GM19324 (cell line): ENCODE measurements around the gene PPP2R2D.
"Not testable (repeated sequence)": the region's sequence is repeated elsewhere in the genome, so short reads cannot be mapped to it uniquely, and the experiment has no call there.

Experiments
- ATAC-seq: cut with Tn5 transposase; IDR thresholded peaks from one replicate; pipeline ENCODE4 v1.9.1; 2021; ENCODE audit warnings: mild to moderate bottlenecking, moderate library complexity; ENCODE audit not compliant: unreplicated experiment, low FRiP score

The PPP2R2D gene

DNA sequence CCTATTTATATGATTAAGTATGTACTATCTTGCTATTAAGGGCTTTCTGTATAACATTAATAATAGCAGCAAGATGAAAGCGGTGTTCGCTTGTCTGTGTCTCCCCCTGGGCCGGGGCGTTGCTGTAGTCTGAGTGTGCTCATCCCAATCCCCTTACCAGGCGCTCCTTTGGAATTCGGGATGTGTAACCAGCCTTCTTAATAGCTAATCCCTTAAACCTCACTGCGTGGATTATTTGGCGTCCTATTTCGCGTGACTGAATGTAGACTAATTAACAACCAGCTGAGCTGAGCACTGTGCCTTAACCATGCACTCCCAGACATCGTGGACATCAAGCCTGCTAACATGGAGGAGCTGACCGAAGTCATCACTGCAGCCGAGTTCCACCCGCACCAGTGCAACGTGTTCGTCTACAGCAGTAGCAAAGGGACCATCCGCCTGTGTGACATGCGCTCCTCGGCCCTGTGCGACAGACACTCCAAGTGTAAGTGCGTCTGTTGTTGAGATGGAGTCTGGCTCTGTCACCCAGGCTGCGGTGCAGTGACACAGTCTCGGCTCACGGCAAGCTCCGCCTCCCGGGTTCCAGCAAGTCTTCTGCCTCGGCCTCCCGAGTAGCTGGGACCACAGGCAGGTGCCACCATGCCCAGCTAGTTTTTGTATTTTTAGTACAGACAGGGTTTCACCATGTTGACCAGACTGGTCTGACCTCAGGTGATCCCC lies 44.3 kb downstream of the PPP2R2D start:
- ATAC-seq, result no peak

DNA sequence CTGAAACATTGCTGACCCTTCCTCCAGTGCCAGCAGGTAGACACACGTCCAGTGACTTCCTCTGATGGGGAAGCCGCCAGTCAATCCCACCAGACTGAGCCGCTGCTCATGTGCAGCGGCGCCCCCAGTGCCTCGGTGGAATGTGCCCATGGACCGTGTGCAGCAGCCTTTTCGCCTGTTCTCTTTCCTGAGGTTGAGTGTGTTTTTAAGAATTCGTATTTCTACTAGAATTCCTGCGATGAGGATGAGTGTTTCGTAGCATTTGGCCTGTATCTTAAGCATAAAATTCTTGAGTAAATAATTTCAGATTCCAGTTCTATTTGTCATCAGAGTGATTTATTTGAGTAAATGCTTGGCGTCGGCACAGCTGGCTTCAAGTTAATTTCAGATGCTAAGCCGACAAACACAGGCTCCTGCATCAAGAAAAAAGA lies 45.5 kb downstream of the PPP2R2D start:
- ATAC-seq, result no peak

GRCh38 chr10:131946880-131947279 lies 46.1 kb downstream of the PPP2R2D start:
- ATAC-seq, result no peak

DNA sequence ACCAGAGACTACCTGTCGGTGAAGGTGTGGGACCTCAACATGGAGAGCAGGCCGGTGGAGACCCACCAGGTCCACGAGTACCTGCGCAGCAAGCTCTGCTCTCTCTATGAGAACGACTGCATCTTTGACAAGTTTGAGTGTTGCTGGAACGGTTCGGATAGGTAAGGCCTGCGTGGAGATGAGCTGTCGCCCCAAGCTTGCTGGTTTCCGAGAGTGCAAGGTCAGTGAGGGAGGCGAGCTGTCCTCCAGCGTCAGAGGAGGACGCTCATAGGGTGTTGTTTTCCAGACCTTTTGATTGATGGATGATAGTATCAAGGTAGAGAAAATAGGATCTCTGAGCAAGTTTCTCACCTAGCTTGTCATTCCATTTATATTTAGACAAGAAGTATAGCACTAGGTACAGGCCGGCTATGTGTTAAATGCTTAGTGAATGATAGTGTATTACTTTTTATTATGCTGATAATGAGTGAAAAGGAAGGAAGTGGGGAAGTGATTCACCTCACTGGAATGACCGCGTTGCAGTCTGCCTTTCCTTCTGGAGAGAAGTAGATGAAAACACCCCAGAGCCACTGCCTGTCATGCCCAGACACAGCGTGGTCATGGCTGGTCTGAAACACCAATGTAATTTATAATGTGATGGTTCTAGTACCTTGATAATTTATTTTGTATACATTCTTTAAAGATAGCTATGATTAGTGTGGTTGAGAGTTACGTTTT lies 47.0 kb downstream of the PPP2R2D start:
- ATAC-seq, result no peak

DNA sequence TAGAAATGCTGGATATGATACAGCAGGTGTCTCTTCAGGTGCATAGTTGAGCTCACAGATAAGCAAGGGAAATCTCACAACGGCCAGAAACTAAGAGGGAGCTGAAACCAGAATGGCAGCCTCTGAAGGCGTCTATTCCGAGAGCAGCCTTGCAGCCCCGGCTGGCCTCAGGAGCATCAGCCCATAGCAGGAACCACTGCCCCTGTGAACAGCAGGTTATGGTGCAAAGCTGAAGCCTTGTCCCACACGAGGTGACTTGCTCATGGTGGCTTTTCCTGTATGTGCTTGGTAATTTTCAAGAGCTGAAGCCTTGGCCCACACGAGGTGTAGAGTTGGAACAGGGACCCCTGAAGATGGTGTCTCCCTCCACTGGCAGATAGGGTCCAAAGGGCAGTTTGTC lies 47.7 kb downstream of the PPP2R2D start:
- no peak for ATAC-seq

- ATAC-seq, result no peak
Observed at GRCh38 chr10:131949041-131949862, 48.4 kb downstream of the PPP2R2D start.

- not testable (repeated sequence) for ATAC-seq
Observed at GRCh38 chr10:131949908-131950307, 49.1 kb downstream of the PPP2R2D start.

DNA sequence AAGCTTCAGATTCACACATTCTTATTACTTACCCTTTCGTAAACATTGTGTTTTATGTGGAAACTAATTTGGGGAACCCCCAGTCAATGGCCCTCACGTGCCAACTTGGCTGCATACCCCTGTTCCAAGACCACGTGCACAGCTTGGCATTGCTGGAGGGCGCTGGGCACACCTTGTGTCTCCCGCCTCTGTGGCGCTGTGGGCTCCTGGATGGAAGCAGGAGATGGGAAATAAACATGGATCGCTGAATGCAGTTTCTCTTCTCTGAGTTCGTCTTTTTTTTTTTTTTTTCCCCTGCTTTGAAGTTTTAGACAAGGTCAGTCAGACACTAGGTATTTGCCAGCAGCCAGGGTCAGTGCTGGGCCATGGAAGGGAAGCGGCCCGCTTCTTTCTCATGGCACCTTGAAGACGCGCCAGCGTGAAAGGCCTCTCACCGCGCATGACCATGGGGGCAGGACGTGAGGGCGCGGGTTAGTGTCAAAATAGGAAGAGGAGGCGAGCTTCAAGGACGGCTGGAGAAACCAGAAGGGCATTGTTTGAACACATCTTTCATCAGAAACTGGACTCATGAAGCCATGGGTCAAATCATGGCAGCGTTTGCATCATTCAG lies 53.7 kb downstream of the PPP2R2D start:
- ATAC-seq, result no peak

DNA sequence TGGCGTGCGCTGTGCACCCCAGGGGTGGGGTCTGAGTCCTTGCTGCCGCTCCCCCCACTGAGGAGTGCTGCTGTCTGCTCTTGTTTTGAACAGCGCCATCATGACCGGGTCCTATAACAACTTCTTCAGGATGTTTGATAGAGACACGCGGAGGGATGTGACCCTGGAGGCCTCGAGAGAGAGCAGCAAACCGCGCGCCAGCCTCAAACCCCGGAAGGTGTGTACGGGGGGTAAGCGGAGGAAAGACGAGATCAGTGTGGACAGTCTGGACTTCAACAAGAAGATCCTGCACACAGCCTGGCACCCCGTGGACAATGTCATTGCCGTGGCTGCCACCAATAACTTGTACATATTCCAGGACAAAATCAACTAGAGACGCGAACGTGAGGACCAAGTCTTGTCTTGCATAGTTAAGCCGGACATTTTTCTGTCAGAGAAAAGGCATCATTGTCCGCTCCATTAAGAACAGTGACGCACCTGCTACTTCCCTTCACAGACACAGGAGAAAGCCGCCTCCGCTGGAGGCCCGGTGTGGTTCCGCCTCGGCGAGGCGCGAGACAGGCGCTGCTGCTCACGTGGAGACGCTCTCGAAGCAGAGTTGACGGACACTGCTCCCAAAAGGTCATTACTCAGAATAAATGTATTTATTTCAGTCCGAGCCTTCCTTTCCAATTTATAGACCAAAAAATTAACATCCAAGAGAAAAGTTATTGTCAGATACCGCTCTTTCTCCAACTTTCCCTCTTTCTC lies 55.0 kb downstream of the PPP2R2D start:
- no peak for ATAC-seq

GRCh38 chr10:131959841-131960240 lies 59.0 kb downstream of the PPP2R2D start:
- ATAC-seq, result no peak

GRCh38 chr10:131960631-131961046 lies 59.8 kb downstream of the PPP2R2D start:
- ATAC-seq, result no peak

- ATAC-seq, result no peak
Observed at GRCh38 chr10:131961047-131961776, 60.4 kb downstream of the PPP2R2D start.

DNA sequence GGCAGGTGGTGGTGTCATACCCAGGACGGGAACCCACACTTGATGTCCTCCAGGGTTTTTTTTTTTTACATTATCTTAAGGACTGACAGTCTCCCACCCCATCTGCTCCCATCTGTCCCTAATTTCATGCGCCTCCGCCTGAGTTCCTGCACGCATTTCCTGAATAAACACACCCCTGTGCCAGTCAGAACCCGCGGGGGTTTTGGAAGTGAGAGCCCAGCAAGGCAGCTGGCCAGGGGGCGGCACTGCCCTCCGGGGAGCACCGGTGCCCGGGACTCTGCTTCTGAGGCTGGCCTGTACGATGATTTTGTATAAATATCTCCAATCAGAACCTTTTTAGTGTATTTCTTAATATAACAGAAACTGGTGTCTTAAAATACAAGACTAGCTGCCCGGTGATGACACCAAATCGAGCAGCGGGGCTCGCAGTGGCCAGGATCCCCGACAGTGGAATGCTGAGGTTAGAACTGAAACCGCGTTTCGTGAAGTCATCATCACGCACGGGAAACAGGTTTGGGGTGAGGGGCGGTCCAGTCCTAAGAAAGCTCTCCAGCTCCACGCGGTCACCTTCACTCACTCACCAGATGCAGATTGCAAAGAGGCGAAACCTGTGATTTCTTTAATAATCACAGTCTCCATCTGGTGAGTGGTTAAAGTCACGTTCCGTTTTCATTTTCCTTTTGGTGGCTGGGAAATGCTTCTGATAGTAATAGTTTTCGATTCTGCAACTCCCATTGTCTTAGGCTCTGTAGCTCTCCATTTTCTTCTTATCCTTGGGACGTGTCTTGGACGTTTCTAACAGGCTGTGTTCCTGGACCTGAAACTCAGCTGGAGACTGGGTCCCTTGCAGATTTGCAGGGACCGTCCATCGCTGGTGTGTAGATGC lies 61.2 kb downstream of the PPP2R2D start:
- ATAC-seq, result no peak

GRCh38 chr10:131963350-131963749 lies 62.5 kb downstream of the PPP2R2D start:
- no peak for ATAC-seq

- ATAC-seq, result no peak
Observed at GRCh38 chr10:131963811-131964210, 63.0 kb downstream of the PPP2R2D start.

DNA sequence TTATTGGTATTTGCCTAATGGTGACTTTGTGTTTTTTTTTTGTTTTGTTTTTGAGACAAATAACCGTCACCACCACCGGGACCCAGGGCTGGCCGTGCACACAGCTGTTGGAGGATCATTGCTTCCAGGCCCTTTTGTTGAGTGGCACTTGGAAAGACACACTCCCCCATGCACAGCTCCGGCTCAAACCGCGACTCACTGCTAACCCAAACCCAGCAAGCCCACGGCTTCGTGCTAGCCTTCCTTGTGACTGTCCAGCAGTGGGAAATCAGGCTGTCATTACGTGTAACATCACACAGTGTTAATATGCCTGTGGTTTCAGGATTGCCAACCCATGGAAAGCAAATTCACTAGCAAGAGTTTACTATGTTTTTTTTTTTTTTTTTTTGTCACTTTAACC lies 63.5 kb downstream of the PPP2R2D start:
- ATAC-seq, result no peak

- ATAC-seq, result no peak
Observed at GRCh38 chr10:131968949-131969348, 68.1 kb downstream of the PPP2R2D start.

DNA sequence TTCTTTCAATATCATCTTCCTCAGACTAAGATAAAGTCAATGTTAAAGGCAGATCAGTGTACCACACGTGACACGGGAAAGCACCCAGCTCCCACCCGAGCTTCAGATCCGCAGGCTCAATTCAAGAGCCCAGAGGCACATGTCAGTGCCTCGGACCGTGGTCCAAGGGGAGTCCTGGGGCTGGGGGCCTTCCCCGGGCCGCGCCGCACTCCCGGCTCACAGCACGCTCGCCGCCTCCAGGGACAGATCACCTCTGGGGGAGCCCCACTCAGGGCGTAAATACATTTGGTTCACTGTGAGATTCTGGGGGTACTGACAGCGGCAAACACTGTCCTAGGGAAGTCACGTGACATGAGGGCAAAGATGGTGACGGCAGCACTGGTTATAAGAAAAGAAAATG lies 70.1 kb downstream of the PPP2R2D start:
- no peak for ATAC-seq
